ENCODE measurements around the gene C1QL4. TPM values are rescaled to one million over a fixed set of nuclear protein-coding genes. Genes with fewer than 3 reads are reported as not detected.

C1QL4 gene
- total RNA-seq, 2 donors from 2014 or later = not detected

- Histone ChIP-seq H3K27me3 (peaks cover 0 to 12% of the 10 kb centered on the region in 2 donors), H3K4me1 (peaks cover 53% of the 10 kb centered on the region), H3K9me3 (no peaks in the 10 kb centered on the region), H3K27ac (no peak overlapping the region), H3K4me3 (no peak overlapping the region), H3K36me3 (replicated peaks in 1 of 2; ENCODE audit: insufficient read depth in 1 of 2, low read depth in 2 of 2) (no peaks in the 10 kb centered on the region)
- ATAC-seq (no peak), DNase-seq (no peak)
- intact Hi-C loops (cut with DNase I) = no loop called here
- TF ChIP-seq POLR2A (IDR thresholded peaks at IDR 0.05) (no peak), CTCF (IDR thresholded peaks at IDR 0.05) (no peak)
- 49 to 68% methylated on average over 19 to 21 of the region's 21 CpGs for WGBS, 2 donors
Observed at GRCh38 chr12:49341777-49342065, 4.7 kb upstream of the C1QL4 start.

DNA sequence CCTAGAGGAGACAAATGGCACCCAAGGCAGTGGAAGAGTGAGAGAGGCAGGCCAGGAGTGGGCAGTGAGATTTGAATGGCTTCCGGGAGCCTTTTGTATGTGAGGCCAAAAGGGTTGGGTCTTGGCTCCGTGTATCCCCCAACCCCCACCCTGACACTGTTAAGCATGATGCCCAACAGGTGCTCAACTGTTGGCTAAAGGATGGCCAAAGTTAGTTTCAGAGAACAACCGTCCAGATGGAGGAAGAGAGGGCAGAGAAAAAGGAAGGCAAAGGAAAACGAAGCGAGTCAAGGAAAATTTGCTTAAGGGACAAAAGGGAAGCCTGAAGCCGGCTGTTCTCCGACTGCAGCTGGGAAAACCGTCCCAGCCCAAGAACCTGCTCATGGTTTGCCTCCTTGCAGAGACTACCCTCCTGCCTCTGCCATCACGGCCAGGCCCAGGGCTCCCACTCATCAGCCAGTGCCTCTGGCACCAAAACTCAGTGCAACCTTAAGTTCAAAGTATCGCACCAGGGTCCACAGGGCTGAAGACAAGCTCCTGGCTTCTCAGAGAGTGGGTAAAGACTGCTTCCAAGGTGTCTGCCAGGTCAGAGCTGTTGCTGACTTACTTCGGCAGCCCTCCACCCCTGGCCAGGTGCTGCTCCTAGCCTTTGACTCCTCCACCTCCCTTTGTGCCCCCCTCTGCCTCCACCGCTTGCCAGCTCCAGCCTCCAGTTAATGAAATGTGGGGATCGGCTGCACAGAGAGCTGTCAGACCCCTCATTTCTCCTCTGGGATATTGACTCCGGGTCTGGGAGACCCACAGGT is 4.2 kb upstream of the C1QL4 start:
- Histone ChIP-seq H3K27ac (no peak overlapping the region), H3K4me3 (no peak overlapping the region), H3K4me1 (peaks cover 53% of the 10 kb centered on the region), H3K9me3 (no peaks in the 10 kb centered on the region), H3K36me3 (replicated peaks in 1 of 2; ENCODE audit: insufficient read depth in 1 of 2, low read depth in 2 of 2) (no peaks in the 10 kb centered on the region), H3K27me3 (peaks cover 2 to 12% of the 10 kb centered on the region in 2 donors)
- TF ChIP-seq POLR2A (IDR thresholded peaks at IDR 0.05) (no peak), CTCF (IDR thresholded peaks at IDR 0.05) (no peak)
- 64 to 71% methylated on average over 12 to 14 of the region's 14 CpGs for WGBS, 2 donors
- ATAC-seq (no peak), DNase-seq (no peak)
- intact Hi-C loops (cut with DNase I) = no loop called here

DNA sequence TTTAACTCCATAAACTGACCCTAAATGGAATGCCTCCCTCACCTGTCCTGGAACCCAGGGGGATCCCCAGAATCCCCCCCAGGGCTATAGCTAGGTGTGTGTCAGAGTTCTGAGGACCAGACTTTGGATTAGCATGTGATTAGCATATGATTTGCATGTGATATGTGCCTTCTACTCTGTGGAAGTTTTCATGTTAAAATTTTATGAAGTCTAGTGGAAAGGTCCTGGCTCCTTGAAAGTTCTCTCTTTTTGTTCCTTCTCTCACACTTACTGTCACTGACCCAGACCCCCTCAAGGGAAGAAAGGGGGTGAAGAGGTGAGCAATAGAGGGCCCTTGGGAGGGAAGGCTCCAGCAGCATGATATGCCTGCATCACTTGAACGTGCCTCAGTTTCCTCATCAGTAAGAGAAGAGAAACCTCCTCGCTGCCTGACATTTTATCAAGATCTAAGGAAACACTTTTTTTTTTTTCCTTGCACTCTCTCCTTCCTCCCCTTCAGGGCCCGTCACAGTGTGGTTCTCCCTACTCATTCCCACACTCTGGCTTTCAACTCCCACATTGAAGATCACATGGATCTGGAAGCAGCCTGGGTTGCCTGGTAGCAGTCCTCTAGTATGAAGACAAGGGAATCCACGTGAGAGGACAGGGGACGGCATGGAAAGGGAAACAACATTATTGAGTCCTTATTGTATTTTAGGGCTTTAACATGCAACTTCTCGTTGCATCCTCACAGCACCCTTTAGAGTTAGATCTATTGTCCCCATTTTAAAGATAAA is 3.3 kb upstream of the C1QL4 start:
- H3K36me3 ChIP-seq (replicated peaks in 1 of 2; ENCODE audit: insufficient read depth in 1 of 2, low read depth in 2 of 2) = no peaks in the 10 kb centered on the region
- TF ChIP-seq CTCF (IDR thresholded peaks at IDR 0.05) (no peak), POLR2A (IDR thresholded peaks at IDR 0.05) (no peak)
- peaks cover 45% of the 10 kb centered on the region for H3K4me1 ChIP-seq
- intact Hi-C loops (cut with DNase I) = no loop called here
- H3K27ac ChIP-seq = no peak overlapping the region
- no peak for DNase-seq
- ATAC-seq = no peak
- no peak overlapping the region for H3K4me3 ChIP-seq
- 76 to 84% methylated on average over 6 of the region's 6 CpGs for WGBS, 2 donors
- H3K9me3 ChIP-seq = no peaks in the 10 kb centered on the region
- H3K27me3 ChIP-seq = peaks cover 5 to 14% of the 10 kb centered on the region in 2 donors

GRCh38 chr12:49339464-49339861 is 2.5 kb upstream of the C1QL4 start:
- WGBS, 2 donors = 30 to 32% methylated on average over 5 of the region's 5 CpGs
- peak; percentile 62 to 86 (median 76) for DNase-seq

More at GRCh38 chr12:49339464-49339861, 2.5 kb upstream of the C1QL4 start:
- TF ChIP-seq POLR2A (IDR thresholded peaks at IDR 0.05) = no peak
- TF ChIP-seq CTCF (IDR thresholded peaks at IDR 0.05) = no peak
- no peaks in the 10 kb centered on the region for H3K9me3 ChIP-seq
- ATAC-seq = peak; percentile 16
- no peaks in the 10 kb centered on the region for H3K36me3 ChIP-seq (replicated peaks in 1 of 2; ENCODE audit: insufficient read depth in 1 of 2, low read depth in 2 of 2)
- no peak overlapping the region for H3K27ac ChIP-seq
- peaks cover 5 to 14% of the 10 kb centered on the region in 2 donors for H3K27me3 ChIP-seq
- no peak overlapping the region for H3K4me3 ChIP-seq
- intact Hi-C loops (cut with DNase I) = loop anchor here (10.0 kb wide), 1 partner anchor 165 kb away; no protein-coding TSS in a partner anchor
- H3K4me1 ChIP-seq = peaks cover 40% of the 10 kb centered on the region
